GM21447 (cell line): ENCODE measurements around the gene OPCML.

ENCODE experiments used
- ATAC-seq: cut with Tn5 transposase; IDR thresholded peaks from one replicate; pipeline ENCODE4 v1.9.1; 2021; ENCODE audit not compliant: unreplicated experiment

The OPCML gene

GRCh38 chr11:133541021-133541719, 8.9 kb upstream of the OPCML start:
- no peak for ATAC-seq

GRCh38 chr11:133536198-133536597, 3.9 kb upstream of the OPCML start:
- no peak for ATAC-seq

GRCh38 chr11:133533205-133533604, 904 bp upstream of the OPCML start:
- no peak for ATAC-seq

DNA sequence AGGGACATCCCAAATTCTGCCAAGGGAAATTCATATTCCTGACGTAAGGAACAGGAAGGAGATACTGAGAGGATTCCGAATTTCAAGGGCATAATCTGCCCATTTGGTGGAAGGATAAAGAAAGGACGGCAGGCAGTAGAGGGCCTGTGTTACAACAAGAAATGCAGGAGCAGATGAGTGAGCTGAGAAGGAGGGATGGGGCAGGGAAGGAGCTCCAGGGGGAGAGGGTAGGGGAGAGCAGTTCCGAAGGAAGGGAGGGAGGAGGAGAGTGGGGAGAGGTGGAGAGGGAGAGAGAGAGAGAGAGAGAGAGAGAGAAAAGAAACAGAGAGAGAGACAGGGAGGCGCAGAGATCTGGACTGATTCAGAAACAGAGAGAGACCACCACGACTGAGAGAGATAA, 843 bp downstream of the OPCML start:
- ATAC-seq = no peak

GRCh38 chr11:133530501-133530835, 1.8 kb downstream of the OPCML start:
- no peak for ATAC-seq

DNA sequence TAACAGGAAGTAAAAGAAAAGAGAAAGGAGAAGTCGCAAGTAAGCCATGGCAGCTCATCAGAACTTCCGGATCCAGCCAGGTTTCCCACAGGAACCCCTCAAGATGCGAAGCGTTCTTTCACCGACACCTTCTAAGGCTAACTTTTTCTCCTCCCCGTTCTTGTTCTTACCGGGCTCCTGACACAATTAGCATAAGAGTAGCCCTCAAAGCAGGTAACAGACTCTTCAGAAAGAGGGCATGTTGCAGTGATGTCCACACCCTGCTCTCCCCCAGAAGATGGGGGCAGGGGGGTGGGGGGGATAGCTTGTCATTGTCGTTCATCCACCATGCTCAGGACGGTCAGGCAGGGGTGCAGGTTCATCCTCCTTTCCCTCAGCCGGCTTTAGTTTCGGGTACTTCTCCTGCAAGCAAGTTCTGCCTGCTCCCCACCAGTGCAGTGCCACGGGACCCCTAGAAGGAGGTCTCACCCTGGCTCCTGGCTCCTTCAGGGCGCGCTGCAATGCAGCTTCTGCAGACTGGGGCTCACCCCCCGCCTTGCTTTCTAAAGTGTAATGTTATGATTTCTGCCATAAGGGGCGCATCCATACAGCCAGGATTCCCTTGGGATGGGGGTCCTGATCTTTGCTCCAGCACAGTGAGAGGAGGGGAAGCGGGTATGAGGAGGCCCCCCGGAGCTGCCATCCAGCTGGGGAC, 2.3 kb downstream of the OPCML start:
- ATAC-seq = no peak

GRCh38 chr11:133526790-133527189, 5.5 kb downstream of the OPCML start:
- ATAC-seq = no peak

GRCh38 chr11:133525976-133526375, 6.3 kb downstream of the OPCML start:
- ATAC-seq = no peak

GRCh38 chr11:133524488-133524887, 7.8 kb downstream of the OPCML start:
- no peak for ATAC-seq

GRCh38 chr11:133522344-133522743, 10.0 kb downstream of the OPCML start:
- ATAC-seq = no peak

DNA sequence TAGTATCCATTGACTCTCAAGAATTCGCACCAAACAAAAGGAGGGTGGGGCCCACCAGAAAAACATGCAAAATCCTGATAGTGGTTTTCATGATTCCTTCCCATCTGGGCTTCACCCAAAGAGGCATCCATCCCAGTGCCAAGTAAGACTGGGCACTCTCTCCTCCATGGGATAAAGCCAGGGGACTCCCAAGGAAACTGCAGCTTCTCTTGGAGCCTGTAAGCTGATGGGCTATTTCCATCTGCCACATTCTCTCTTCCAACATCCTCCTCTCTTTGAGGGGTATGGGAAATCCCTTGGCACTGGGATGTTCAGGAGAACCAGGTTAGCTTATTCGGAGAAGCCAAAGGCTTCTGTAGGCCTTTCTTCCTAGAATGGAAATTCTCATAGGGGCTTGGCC, 10.8 kb downstream of the OPCML start:
- ATAC-seq = no peak

- ATAC-seq = no peak
Measured at GRCh38 chr11:133520707-133521106, 11.6 kb downstream of the OPCML start.

- no peak for ATAC-seq
Measured at GRCh38 chr11:133519560-133519959, 12.7 kb downstream of the OPCML start.

DNA sequence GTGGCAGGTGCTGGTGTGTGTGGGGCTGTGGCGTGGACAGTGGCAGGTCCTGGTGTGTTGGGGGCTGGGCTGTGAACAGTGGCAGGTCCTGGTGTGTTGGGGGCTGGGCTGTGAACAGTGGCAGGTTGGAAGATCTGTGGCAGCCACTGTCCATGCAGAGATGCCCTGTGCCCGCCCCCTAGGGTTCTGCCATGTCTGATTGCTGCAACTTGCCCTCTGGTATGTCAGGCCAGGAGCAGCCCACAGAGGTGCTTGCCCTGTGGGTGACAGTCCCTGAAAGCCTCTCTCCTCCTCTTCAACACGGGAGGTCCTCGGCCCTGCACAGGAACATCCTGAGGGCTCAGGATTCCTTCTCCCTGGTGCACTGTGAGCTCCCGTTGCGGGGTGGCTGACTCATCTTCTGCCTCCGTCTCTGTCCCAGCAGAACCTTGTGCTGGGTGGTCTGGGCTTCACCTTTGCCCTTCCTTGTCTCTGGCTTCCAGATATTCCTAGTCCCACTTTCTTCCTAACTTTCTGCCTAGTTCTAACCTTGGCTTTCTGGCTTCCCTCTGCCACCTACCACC, 13.5 kb downstream of the OPCML start:
- no peak for ATAC-seq

DNA sequence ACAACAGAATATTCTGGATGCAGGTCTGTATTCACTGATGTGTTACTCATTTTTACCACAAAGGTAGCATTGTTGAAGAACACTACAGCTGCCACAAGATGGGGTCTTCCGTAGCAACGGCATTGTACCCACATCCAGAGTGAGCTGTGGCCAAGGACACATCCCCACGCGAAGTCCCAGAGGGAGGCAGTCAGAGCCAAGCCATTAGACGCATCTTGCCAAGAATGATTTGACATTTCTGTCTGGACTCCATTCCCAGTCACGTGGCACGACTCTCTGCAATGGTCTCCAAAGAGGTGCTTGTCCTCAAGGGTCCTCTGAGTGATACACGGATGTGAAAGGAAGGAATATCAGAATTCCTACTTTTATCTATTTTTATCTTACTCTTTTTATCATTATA, 15.5 kb downstream of the OPCML start:
- ATAC-seq = no peak

DNA sequence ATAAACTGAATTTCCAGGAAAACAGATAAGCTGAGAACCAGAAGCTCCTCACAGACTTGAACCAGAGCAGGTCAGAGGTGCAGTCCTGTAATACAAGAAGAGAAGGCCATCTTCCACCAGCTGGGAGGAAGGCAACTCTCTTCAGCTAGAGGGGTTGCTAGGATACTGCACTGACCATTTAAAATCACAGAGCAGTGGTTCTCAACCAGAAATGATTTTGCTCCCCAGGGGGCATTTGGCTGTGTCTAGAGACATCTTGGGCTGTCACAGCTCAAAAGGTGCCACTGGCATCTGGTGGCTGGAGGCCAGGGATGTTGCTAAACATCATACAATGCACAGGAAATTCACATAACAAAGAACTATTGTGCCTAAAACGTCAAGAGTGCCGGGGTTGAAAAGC, 17.2 kb downstream of the OPCML start:
- ATAC-seq = no peak

DNA sequence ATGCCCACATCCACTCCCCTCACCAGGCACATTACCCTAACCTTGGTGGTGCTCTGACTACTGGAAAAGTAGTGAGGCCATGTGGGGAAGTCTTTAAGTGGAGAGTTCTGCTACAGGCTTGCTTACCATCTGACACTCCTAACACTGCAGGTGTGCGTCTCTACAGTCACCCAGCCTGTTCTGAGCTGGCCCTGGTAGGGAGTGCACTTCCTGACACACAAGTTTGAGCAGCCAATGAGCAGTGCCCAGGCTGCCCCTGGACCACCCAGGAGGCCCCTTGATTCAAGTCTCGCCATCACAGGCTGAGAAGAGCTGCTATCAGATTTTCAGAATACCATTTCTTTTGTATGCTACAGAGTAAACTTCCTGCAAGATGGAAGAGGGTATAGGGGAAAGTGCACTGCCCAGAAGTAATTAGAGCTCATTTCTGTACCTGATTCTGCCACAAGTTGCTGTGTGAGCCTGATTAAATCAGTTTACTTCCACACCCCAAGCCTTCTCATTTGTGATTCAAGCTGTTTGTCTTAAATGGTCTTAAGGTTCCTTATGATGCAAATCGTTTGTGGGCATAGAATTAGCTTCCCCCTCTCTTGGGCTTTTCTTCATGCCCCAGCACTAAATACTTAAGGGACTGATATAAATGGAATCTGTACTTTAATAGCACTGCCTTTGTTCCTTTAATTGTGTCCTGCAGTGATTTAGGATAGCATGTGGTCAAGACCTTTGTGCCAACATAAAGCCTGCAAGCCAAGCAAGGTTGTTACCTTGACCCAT, 22.2 kb downstream of the OPCML start:
- ATAC-seq = no peak

DNA sequence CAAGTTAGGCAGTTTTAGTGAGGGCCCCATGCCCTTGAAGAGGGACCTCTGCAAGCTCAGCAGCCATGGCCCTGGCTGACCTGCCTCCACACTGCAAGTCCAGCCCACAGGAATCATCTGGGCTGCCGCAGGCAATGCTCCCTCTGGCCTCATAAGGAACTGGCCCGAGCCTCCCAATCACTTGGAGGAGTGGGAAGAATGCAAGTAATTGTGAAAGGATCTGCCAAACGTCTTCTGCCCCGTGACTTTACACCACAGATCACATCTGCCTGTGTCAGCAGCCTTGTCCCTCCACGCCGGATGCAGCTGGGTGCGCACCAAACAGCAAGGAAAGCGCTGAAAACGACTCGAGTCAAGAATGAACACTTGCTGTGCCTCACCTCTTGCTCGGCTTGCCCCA, 23.8 kb downstream of the OPCML start:
- ATAC-seq = no peak

DNA sequence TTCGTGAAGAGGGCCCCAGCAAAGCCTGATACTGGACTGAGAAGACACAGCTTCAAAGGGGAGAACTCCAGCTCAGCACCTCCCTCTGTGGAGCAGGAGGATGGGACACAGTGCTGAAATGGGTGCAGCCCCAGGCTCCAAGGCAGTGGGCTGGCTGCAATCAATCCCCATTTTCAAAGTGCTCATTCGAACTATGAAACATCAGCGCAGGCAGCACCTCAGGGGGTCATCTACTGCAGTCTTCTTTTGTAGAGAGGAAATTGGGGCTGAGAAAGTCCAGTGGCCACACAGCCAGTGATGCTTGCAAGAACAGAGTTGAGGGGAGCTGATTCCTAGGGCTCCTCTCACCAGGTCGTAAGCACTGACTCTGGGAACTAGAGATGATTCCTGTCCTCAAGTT, 25.1 kb downstream of the OPCML start:
- ATAC-seq = no peak

DNA sequence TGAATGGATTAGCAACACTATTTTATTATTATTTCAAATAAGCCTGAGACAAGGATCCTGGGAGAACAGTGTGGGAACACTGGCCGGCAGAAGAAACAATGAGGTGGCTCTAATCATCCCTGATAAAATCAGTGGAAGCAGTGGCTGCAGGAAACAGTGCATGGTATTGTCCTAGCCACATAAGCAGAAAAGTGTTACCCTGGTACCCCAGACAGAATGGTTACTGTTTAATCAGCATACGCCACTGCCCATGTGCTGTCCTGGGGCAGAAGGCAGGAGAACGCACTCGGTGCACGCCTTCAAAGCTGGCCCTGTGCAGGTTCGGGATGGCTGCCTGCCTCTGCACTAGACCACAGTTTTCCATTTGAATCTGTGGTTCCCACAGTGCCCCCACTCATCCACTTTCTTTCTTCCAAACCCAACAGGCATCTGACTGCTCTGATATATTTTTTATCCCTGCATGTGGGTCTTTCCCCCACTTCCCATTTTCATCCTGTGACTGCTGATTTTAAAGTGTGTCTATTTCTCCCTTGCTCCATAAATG, 25.7 kb downstream of the OPCML start:
- no peak for ATAC-seq

DNA sequence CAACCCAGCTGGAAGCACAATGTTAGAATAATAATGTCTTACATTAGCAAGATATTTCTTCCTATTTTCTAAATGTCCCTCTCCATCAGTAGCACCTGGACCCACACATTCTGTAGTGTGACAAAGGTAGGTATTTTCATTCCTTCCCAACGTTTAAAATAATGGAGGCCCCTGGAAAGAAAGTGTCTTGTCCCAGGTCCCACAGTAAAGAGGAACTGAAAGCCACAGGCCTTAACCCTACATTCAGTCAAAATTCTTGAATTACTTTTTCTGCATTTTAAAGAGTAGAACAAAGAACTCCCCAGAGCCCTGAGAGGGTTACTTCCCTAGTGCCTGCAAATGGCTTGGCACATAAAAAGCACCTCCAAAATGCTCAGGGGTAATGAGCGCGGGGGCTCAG, 26.3 kb downstream of the OPCML start:
- ATAC-seq = peak; percentile 82

DNA sequence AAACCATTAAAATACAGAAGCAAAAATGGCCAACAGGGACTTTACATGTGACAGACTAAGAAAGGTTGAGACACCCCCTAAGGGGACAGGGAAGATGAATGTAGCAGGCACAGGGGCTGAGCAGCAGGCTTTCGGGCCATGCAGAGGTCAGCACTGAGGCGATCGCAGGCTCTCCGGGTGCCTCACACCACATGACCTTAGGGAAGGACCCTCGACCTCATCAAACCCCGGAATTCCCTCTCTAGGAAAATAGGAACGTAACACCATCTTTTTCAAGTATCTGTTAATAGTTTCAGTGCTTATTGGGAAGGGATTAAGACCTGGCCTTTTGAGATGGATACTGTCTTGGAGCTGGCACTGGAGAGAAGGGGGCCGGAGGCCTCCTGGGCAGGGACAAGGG, 27.4 kb downstream of the OPCML start:
- no peak for ATAC-seq
